ENCODE measurements around the gene GPR62.
A peak's percentile ranks its signal among the peaks of the same experiment; 100 is the strongest.

The GPR62 gene

DNA sequence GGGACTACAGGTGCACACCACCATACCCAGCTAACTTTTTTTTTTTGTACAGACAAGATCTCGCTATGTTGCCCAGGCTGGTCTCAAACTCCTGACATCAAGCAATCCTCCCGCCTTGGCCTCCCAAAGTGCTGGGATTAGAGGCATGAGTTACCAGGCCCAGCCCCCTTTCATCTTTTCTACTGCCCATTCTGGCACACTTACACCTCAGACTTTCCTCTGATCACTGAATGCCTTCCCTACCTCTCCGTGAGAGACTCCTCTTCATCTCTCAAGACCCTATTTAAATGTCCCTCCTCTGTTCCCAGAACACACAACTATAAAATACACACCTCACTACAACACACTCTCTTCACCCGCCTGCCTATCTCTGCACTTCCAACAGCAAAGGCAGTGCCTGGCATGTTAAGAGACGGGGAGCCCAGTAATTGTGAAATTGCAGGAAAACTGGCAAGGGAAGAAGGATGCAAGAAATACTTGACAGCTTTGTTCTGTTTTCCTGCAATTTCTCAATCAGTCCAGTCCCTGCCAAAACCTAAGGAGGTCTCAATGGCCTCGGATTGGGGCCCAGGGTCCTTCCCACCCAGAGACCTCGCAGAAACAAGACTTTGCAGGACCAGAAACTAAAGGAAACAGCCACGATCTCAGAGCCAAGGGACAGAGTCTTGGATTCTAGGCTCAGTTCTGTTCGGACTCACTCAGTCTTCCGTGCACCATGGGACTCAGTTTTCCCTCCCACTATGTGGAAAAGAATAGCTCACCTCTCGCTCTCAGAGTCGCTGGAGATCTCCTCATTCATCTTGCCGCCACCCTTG is 14.3 kb upstream of the GPR62 start:
- H3K9me3 ChIP-seq (ENCODE audit: insufficient read depth, low read depth, low read length), result no peaks in the 10 kb centered on the region
- H3K9ac ChIP-seq (ENCODE audit: low read depth, low read length), result peak overlapping the region; percentile 82
- peaks cover 4% of the 10 kb centered on the region; the same call in 1 of the 2 replicates for H3K4me1 ChIP-seq (ENCODE audit: insufficient read depth, low read length)
- WGBS, result 30% methylated on average over 13 of the region's 13 CpGs
- peak overlapping the region; percentile 84 for H3K4me3 ChIP-seq (ENCODE audit: low read length)
- H3K36me3 ChIP-seq (ENCODE audit: insufficient read depth, low read length), result peaks cover 40% of the 10 kb centered on the region
- H3K27me3 ChIP-seq (ENCODE audit: insufficient read depth, low read length), result no peaks in the 10 kb centered on the region; the same call in 1 of the 2 replicates
- H3K27ac ChIP-seq (ENCODE audit: low read depth, low read length), result no peak overlapping the region

DNA sequence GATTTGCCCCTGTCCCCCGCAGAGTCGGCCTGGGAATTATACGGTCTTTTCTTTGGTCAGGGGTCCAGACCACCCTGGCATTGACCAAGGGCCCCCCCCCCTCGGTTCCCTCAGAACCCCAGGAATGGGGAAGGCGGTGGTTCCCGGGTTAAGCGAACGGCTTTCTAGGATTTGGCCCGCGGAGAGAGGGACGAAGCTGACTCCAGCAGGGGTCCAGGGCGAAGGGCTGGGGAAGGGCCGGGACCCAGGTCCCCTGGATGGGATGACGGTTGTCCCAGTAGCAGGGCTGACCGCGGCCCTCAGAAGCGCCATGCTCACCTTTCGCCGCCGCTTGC is 13.8 kb upstream of the GPR62 start:
- under 1% methylated on average over 19 of the region's 20 CpGs for WGBS
- H3K27ac ChIP-seq (ENCODE audit: low read depth, low read length), result peak overlapping the region; percentile 63; the same call in 1 of the 2 replicates
- H3K9me3 ChIP-seq (ENCODE audit: insufficient read depth, low read depth, low read length), result no peaks in the 10 kb centered on the region
- peaks cover 34% of the 10 kb centered on the region for H3K36me3 ChIP-seq (ENCODE audit: insufficient read depth, low read length)
- no peaks in the 10 kb centered on the region; the same call in 1 of the 2 replicates for H3K27me3 ChIP-seq (ENCODE audit: insufficient read depth, low read length)
- H3K4me1 ChIP-seq (ENCODE audit: insufficient read depth, low read length), result peaks cover 4% of the 10 kb centered on the region; the same call in 1 of the 2 replicates
- H3K4me3 ChIP-seq (ENCODE audit: low read length), result peak overlapping the region; percentile 84
- H3K9ac ChIP-seq (ENCODE audit: low read depth, low read length), result peak overlapping the region; percentile 82

DNA sequence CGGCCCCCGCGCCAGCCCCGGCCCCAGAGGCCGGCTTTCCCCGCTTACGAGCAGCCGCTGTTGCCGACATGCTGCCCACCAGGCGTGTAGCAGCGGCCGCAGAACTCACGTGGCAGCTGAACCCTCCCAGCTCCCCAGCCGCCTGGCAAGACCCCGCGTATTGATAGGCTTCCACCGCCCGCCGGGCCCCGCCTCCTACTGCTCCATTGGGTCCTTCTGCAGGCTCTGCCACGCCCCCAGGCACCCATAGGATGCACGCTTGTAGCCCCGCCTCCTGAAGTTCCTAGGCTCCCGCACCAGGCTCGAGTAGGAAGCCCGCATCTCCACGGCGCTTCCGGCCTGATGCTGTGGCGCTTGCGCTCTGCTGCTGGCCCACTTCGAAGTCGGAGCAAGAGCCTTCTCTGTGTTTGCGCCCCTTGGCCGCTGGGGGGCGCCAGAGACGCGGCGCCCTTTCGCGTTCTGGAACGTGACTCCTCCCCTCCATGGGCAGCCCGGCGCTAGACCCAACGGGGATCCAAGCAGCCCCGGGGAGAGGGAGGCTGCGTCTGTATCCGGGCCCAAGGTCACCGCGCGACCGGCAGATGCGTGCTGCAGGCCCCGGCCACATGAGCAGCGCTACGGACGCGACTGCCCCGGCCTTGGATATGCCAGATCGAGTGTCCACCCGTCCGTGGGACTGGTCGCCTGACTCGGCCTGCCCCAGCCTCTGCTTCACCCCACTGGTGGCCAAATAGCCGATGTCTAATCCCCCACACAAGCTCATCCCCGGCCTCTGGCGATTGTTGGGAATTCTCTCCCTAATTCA is 13.2 kb upstream of the GPR62 start, which contains the start of the genes PARP3 and RRP9:
Gene PARP3 (plus strand): TSS at position 566 of the 805 bp plus-strand sequence. CDS start 993 bp downstream, outside the sequence.
Gene RRP9 (minus strand): TSS at position 107 of the 805 bp plus-strand sequence. CDS start 37 bp downstream, at position 70.
- Histone ChIP-seq H3K36me3 (ENCODE audit: insufficient read depth, low read length) (peaks cover 29% of the 10 kb centered on the region), H3K27ac (ENCODE audit: low read depth, low read length) (peak within 1 kb of the TSS; percentile 63; the same call in 1 of the 2 replicates), H3K4me1 (ENCODE audit: insufficient read depth, low read length) (peaks cover 4% of the 10 kb centered on the region; the same call in 1 of the 2 replicates), H3K9me3 (ENCODE audit: insufficient read depth, low read depth, low read length) (no peaks in the 10 kb centered on the region), H3K27me3 (ENCODE audit: insufficient read depth, low read length) (no peaks in the 10 kb centered on the region; the same call in 1 of the 2 replicates), H3K4me3 (ENCODE audit: low read length) (peak within 1 kb of the TSS; percentile 84), H3K9ac (ENCODE audit: low read depth, low read length) (peak within 1 kb of the TSS; percentile 82)
- WGBS, result 5% methylated on average over 67 of the region's 67 CpGs

DNA sequence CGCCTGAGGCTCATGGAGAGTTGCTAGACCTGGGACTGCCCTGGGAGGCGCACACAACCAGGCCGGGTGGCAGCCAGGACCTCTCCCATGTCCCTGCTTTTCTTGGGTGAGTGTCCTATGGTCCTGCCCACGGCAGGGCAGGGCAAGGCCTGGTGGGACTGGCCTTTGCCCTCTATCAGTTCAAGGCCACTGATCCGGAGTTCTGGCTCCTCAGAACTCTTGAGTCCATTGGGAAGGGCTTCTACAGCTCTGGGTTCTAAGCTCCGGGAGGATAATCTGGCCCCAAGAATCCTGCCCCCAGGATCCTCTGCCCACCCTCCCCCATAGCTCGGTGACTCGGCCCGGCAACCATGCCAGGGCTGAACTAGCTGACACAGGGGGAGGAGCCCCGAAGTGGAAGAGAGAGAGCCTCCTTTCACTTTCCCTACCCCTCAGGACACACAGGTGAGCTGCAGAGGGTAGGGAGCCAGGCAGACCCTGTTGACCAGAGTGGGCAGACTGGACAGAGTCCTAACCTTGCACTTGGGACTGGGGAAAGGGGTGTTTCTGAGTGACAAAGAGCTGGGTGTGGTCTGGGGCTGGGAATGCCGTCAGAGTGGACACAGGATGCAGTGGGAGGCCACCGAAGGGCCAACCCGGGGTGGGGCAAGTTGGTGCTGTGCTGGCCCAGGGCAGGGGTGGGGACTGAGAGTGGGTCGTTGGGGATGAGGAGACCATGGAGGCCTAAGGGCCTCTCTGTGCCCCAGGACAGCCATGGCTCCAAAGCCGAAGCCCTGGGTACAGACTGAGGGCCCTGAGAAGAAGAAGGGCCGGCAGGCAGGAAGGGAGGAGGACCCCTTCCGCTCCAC is 12.4 kb upstream of the GPR62 start:
- whole genome bisulfite sequencing, result 83% methylated on average over 17 of the region's 17 CpGs
- peaks cover 4% of the 10 kb centered on the region; the same call in 1 of the 2 replicates for H3K4me1 ChIP-seq (ENCODE audit: insufficient read depth, low read length)
- H3K9me3 ChIP-seq (ENCODE audit: insufficient read depth, low read depth, low read length), result no peaks in the 10 kb centered on the region
- H3K27ac ChIP-seq (ENCODE audit: low read depth, low read length), result no peak overlapping the region
- H3K4me3 ChIP-seq (ENCODE audit: low read length), result peak overlapping the region; percentile 49
- H3K36me3 ChIP-seq (ENCODE audit: insufficient read depth, low read length), result peaks cover 20% of the 10 kb centered on the region
- H3K9ac ChIP-seq (ENCODE audit: low read depth, low read length), result peak overlapping the region; percentile 58; the same call in 1 of the 2 replicates
- H3K27me3 ChIP-seq (ENCODE audit: insufficient read depth, low read length), result no peaks in the 10 kb centered on the region; the same call in 1 of the 2 replicates

DNA sequence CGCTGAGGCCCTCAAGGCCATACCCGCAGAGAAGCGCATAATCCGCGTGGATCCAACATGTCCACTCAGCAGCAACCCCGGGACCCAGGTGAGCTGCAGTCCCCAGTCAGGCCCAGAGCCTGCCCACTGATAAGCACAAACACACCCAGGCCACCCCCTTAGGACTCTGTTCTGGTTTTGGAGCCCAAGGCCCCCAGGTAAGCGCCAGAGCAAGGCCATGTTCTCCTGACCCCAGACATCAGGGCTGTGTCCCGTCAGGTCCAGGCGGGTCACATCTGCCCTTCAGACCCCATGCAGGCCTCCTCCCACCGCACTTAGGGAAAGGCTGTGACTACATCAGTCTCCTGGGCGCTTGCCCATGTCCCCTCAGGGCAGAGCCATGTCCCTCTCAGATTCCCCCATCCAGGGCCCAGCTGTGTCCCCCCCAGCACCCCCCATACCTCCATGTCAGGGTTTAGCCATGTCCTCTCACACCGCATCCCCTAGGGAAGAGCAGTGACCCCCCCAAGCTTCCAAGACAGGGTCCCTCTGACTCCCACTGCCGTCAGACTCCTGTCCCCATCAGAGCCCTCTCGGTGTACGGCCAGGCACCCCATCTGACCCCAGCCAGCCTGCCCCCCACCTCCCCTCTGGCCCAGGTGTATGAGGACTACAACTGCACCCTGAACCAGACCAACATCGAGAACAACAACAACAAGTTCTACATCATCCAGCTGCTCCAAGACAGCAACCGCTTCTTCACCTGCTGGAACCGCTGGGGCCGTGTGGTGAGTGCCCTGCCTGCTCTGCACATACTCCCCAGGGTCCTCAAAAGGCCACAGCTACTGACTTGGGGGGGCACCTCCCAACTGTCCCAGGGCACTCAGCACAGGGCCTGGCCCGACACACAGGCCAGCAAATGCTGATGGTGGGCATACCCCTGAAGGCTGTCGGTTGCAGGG is 11.5 kb upstream of the GPR62 start:
- H3K4me1 ChIP-seq (ENCODE audit: insufficient read depth, low read length), result peaks cover 4% of the 10 kb centered on the region; the same call in 1 of the 2 replicates
- H3K36me3 ChIP-seq (ENCODE audit: insufficient read depth, low read length), result peaks cover 11% of the 10 kb centered on the region
- no peak overlapping the region for H3K9ac ChIP-seq (ENCODE audit: low read depth, low read length)
- H3K27ac ChIP-seq (ENCODE audit: low read depth, low read length), result no peak overlapping the region
- WGBS, result 94% methylated on average over 21 of the region's 21 CpGs
- no peak overlapping the region for H3K4me3 ChIP-seq (ENCODE audit: low read length)
- H3K27me3 ChIP-seq (ENCODE audit: insufficient read depth, low read length), result no peaks in the 10 kb centered on the region; the same call in 1 of the 2 replicates
- no peaks in the 10 kb centered on the region for H3K9me3 ChIP-seq (ENCODE audit: insufficient read depth, low read depth, low read length)

DNA sequence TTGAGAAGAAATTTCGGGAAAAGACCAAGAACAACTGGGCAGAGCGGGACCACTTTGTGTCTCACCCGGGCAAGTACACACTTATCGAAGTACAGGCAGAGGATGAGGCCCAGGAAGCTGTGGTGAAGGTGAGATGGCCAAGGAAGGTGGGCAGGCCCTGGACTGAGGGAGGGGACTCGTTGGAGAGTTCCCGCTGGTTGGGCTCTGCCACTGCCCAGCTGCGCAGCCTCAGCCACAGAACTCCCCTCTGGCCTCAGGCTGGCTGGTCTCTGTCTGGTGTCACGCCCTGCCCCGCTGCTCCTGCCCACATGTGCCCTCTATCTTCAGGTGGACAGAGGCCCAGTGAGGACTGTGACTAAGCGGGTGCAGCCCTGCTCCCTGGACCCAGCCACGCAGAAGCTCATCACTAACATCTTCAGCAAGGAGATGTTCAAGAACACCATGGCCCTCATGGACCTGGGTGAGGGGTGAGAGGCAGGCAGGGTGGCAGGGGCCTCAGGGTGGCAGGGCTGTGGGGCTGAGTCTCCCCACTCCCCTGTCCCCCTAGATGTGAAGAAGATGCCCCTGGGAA is 10.6 kb upstream of the GPR62 start:
- Histone ChIP-seq H3K9ac (ENCODE audit: low read depth, low read length) (no peak overlapping the region), H3K4me1 (ENCODE audit: insufficient read depth, low read length) (peaks cover 4% of the 10 kb centered on the region; the same call in 1 of the 2 replicates), H3K36me3 (ENCODE audit: insufficient read depth, low read length) (peaks cover 3% of the 10 kb centered on the region), H3K27ac (ENCODE audit: low read depth, low read length) (no peak overlapping the region), H3K27me3 (ENCODE audit: insufficient read depth, low read length) (no peaks in the 10 kb centered on the region; the same call in 1 of the 2 replicates), H3K4me3 (ENCODE audit: low read length) (no peak overlapping the region), H3K9me3 (ENCODE audit: insufficient read depth, low read depth, low read length) (no peaks in the 10 kb centered on the region)
- 90% methylated on average over 11 of the region's 11 CpGs for WGBS

DNA sequence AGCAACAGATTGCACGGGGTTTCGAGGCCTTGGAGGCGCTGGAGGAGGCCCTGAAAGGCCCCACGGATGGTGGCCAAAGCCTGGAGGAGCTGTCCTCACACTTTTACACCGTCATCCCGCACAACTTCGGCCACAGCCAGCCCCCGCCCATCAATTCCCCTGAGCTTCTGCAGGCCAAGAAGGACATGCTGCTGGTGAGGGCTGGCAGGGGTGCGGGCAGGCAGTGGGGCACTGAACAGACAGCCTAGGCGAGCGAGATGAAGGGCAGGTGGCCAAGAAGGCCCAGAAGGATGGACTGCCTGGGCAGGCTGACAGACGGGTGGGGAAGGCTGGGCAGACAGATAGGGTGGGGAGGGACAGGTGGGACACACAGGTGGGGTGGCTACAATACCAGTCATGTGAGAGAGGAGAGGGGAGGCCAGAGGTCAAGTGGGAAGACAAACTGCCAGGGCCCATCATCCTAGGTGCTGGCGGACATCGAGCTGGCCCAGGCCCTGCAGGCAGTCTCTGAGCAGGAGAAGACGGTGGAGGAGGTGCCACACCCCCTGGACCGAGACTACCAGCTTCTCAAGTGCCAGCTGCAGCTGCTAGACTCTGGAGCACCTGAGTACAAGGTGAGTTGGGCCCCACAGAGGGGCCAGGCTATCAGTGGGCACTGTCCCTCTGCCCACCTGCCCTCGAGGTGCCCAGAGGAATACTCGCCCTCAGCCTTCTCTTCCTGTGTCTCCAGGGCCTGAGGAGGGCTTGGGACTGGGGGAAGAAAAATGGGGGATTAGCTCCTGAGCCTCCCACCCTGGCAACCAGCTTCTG is 9.9 kb upstream of the GPR62 start:
- Histone ChIP-seq H3K4me1 (ENCODE audit: insufficient read depth, low read length) (peaks cover 4% of the 10 kb centered on the region; the same call in 1 of the 2 replicates), H3K36me3 (ENCODE audit: insufficient read depth, low read length) (no peaks in the 10 kb centered on the region), H3K4me3 (ENCODE audit: low read length) (no peak overlapping the region), H3K9ac (ENCODE audit: low read depth, low read length) (no peak overlapping the region), H3K27ac (ENCODE audit: low read depth, low read length) (no peak overlapping the region), H3K9me3 (ENCODE audit: insufficient read depth, low read depth, low read length) (no peaks in the 10 kb centered on the region), H3K27me3 (ENCODE audit: insufficient read depth, low read length) (peaks cover 6% of the 10 kb centered on the region)
- 90% methylated on average over 18 of the region's 18 CpGs for WGBS

DNA sequence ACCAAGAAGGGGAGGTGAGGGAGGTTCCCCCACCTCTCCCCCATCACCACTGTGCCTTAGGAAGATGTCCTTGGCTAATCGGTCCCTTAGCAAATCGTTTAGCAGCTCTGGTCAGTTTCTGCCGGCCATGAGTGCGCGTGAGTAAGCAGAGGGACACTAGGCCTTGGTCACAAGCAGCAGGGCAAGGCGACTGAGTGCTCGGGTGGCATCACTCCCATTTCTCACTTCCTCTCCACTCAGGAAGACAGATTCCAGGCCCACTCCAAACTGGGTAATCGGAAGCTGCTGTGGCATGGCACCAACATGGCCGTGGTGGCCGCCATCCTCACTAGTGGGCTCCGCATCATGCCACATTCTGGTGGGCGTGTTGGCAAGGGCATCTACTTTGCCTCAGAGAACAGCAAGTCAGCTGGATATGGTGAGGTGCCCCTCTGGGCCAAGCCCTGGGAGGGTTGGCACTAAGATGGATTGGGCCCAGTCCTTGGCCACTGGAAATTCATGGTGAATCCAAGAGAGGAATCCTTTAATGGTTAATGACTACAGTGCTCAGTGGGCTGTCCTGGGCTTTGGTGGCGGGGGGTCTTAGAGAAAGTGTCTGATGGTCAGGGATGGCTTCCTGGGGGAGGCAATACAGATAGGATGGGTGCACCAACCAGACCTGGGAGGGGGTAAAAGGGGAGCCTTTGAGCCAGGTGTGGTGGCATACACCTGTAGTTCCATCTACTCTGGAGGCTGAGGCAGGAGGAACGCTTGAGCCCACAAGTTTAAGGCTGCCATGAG is 9.1 kb upstream of the GPR62 start:
- Histone ChIP-seq H3K4me1 (ENCODE audit: insufficient read depth, low read length) (peaks cover 4% of the 10 kb centered on the region; the same call in 1 of the 2 replicates), H3K9ac (ENCODE audit: low read depth, low read length) (no peak overlapping the region), H3K36me3 (ENCODE audit: insufficient read depth, low read length) (no peaks in the 10 kb centered on the region), H3K4me3 (ENCODE audit: low read length) (no peak overlapping the region), H3K27me3 (ENCODE audit: insufficient read depth, low read length) (peaks cover 15% of the 10 kb centered on the region), H3K27ac (ENCODE audit: low read depth, low read length) (no peak overlapping the region), H3K9me3 (ENCODE audit: insufficient read depth, low read depth, low read length) (no peaks in the 10 kb centered on the region)
- WGBS, result 94% methylated on average over 14 of the region's 14 CpGs
